Fibroblast of mammary gland (primary cell): ENCODE results near the gene TIAL1.

ENCODE experiments used
- DNase-seq: peaks from one replicate; pipeline ENCODE4 v3.0.0-alpha.2; 2010; ENCODE audit warnings: low read depth
- H3K4me3 ChIP-seq: 2 replicates; pipeline ENCODE4 v1.5.1; 2011; ENCODE audit warnings: low read depth, mild to moderate bottlenecking, low read length, moderate library complexity; ENCODE audit not compliant: control insufficient read depth
- TF ChIP-seq, protein P1 (sequence below): conservative IDR thresholded peaks from 2 replicates; pipeline ENCODE4 v1.5.1; 2011; ENCODE audit warnings: low read depth, low read length, inconsistent platforms; ENCODE audit not compliant: control insufficient read depth, insufficient read depth

The TIAL1 gene

DNA sequence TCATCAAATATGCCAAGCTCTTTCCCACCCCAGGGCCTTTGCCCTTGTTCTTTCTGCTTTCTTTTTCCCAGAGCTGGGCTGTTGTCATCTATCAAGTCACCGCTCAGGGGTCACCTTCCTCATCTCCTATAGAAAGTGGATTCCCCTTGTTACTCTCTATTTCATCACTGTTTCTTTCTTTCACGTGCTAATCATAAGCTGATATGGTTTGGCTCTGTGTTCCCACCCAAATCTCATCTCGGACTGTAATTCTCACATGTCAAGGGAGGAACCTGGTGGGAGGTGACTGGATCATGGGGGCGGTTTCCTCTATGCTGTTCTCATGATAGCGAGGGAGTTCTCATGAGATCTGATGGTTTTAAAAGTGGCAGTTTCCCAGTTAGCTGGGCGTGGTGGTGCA is 17.0 kb upstream of the TIAL1 start:
- H3K4me3 ChIP-seq: no peak overlapping the region
- no peak for DNase-seq
- TF ChIP-seq, protein P1, sequence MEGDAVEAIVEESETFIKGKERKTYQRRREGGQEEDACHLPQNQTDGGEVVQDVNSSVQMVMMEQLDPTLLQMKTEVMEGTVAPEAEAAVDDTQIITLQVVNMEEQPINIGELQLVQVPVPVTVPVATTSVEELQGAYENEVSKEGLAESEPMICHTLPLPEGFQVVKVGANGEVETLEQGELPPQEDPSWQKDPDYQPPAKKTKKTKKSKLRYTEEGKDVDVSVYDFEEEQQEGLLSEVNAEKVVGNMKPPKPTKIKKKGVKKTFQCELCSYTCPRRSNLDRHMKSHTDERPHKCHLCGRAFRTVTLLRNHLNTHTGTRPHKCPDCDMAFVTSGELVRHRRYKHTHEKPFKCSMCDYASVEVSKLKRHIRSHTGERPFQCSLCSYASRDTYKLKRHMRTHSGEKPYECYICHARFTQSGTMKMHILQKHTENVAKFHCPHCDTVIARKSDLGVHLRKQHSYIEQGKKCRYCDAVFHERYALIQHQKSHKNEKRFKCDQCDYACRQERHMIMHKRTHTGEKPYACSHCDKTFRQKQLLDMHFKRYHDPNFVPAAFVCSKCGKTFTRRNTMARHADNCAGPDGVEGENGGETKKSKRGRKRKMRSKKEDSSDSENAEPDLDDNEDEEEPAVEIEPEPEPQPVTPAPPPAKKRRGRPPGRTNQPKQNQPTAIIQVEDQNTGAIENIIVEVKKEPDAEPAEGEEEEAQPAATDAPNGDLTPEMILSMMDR: no peak

DNA sequence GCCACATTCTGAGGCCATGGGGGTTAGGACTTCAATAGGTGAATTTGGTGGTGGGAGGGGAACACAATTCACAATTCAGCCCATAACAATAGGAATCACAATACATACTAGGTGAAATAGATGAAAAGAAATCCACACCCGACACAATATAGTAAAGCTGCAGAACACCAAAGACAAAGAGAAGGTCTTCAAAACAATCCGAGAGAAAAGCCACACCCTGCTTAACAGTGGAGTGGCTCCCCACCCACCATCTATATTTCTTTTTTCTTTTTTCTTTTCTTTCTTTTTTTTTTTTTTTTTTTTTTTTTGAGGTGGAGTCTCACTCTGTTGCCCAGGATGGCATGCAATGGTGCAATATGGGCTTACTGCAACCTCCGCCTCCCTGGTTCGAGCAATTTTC is 14.7 kb upstream of the TIAL1 start:
- H3K4me3 ChIP-seq: no peak overlapping the region
- DNase-seq: no peak
- TF ChIP-seq, protein P1: no peak

DNA sequence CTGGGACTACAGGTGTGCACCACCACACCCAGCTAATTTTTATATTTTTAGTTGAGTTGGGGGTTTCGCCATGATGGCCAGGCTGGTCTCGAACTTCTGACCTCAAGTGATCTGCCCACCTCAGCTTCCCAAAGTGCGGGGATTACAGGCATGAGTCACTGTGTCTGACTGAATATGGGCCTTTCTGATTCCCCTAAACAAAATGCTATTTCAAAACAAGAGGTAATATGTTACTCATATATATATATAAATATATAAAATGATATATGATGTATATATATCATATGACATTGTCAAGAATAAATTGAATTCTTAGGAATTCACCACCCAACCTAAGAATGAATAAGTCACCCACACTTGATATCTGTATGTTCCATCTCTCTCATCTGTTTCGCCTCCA is 12.8 kb upstream of the TIAL1 start:
- H3K4me3 ChIP-seq: no peak overlapping the region
- no peak for DNase-seq
- TF ChIP-seq, protein P1: no peak

DNA sequence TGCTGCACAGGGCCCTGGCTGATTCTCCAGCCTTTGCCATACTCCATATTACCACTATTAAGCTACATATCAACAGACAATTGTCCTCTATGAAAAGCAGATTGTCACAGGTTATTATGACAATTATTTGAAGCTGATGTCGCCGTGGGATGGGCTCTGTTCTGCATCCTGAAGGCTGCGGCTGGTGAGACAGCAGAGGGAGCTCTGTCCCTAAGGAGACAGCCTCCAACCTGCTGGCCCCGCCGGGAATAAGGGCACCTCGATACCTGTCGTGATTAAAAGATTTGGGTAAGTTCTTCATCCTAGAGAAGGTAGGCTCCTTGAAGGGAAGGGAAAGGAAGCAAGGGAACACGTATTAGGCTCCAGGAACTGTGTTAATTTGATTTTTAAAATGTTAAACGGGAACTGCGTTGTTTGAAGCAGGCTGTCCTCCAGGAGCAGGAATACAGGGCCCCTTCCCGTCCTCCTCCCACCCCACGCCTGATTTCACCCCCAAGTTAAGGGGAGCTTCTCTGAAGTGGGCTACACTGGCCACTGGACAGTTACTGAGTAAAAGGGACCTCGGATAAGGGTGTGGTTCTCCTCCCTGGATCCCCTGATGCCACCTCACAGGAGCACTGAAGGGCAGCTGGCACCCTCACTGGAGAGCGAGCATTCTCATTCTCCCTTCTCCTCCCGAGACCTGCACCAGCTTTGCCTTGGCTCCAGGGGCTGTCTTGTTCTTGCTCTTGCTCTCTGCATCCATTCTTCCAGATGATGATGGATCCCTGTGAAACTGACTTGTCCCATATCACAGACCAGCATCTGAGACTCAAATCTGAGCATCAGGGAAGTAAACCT is 11.8 kb upstream of the TIAL1 start:
- TF ChIP-seq, protein P1: peak; percentile 59
- DNase-seq: peak; percentile 27
- no peak overlapping the region for H3K4me3 ChIP-seq

DNA sequence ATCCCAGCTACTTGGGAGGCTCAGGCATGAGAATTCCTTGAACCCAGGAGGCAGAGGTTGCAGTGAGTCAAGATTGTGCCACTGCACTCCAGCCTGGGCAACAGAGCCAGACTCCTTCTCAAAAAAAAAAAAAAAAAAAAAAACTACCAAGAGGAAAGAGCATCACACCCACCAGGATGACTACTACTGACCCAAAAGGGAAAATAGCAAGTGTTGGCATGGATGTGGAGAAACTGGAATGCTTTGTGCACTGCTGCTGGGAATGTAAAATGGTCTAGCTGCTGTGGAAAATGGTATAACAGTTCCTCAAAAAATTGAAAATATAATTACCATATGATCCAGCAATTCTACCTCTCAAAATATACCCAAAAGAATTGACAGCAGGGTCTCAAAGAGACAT is 7.7 kb upstream of the TIAL1 start:
- TF ChIP-seq, protein P1: no peak
- DNase-seq: no peak
- no peak overlapping the region for H3K4me3 ChIP-seq

DNA sequence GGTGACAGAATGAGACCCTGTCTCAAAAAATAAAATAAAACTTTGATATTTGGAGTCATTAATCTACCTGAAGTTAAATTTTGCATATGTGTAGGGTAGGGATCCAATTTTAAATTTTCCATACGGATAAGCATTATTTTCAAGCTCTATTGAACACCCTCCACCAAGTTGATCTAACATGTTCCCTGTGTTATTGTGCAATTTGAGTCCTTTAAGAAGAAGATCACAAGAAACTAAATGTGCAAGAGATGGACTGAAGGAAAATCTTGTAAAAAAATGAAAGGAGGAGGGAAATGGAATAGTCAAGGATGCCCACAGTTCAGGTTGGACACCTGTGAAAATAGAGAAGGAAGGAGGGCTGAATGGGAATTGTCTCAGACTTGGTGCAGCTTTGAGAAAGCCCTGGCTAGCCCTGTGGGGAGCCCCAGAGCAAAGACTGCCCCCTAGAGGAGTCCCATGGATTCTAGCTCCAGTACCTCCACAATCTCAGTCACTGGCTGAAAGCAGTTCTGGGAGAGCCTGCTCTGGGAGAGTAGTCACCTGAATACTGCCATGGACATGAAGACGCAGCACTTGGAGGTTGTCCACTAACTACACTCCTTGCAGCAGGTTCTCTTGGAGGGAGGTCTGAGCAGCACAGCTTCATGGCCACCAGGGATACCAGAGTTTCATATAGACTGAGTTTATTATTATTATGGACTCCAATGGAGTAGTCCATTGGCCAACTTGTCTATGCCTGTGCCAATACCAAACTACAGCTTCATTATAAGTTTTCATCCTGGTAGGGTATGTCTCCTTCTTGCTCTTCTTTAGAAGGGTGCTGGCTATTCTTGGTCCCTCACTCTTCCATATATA is 5.7 kb upstream of the TIAL1 start:
- peak; percentile 25 for DNase-seq
- TF ChIP-seq, protein P1: peak; percentile 70
- H3K4me3 ChIP-seq: no peak overlapping the region
